HCT116 (cell line): ENCODE measurements around the gene SCN3A. TPM values are rescaled to one million over a fixed set of nuclear protein-coding genes. Genes with fewer than 3 reads are reported as not detected.

ENCODE experiments used
- ATAC-seq: fragments of 200-7000 bp; cut with Tn5 transposase; 2 replicates; pipeline ENCODE4 v1.9.1; 2020; ENCODE audit warnings: mild to moderate bottlenecking, moderate library complexity
- BruUV-seq: library from RNA; stranded (reverse); fragments of 400-500 nt; replicated peaks from 2 replicates; lab custom pipeline; 2021; lab: Mats Ljungman, UMichigan
- CTCF ChIA-PET: fragments of 300-600 bp; sonication (Branson Sonifier 250); formaldehyde crosslinking; loops from one replicate; lab custom pipeline; 2021; ENCODE audit warnings: antibody characterized with exemption; lab: Charles Lee
- POLR2A ChIA-PET: fragments of 300-600, 350-600 bp; sonication (Branson Sonifier 250); formaldehyde crosslinking; loops from one replicate; lab custom pipeline; 2021; ENCODE audit warnings: antibody characterized with exemption; lab: Charles Lee
- RAD21 ChIA-PET, 2 experiments: fragments of 300-600 bp; sonication (Branson Sonifier 250); formaldehyde crosslinking; loops; one replicate each; lab custom pipeline; 2023; ENCODE audit warnings: low total read pairs in 2 of 2; ENCODE audit not compliant: uncharacterized antibody in 2 of 2, unreplicated experiment in 2 of 2, low non-redundant PET in 1 of 2; lab: Charles Lee
- DNase-seq: peaks from one replicate; pipeline ENCODE4 v3.0.0-alpha.2; 2010; ENCODE audit warnings: low read depth, low spot score
- H2AFZ ChIP-seq: fragments of 200-600 bp; shearing (Covaris generic), sonication (generic); 2 replicates; pipeline ENCODE4 v1.6.1; 2017; ENCODE audit warnings: low read depth, mixed run types, mixed read lengths, antibody characterized with exemption, low read length; ENCODE audit not compliant: poor library complexity, severe bottlenecking
- H3K27ac ChIP-seq: 2 replicates; pipeline ENCODE4 v1.5.1; 2012; ENCODE audit warnings: low read depth, low read length
- H3K27me3 ChIP-seq: fragments of 200-600 bp; sonication (generic); 2 replicates; pipeline ENCODE4 v1.6.1; 2016; ENCODE audit warnings: mixed run types, low read length, mixed read lengths; ENCODE audit not compliant: insufficient read depth
- H3K36me3 ChIP-seq, 2 experiments: fragments of 200-500 bp in 1 of 2; fragments of 200-600 bp in 1 of 2; sonication (Bioruptor generic) in 1 of 2; sonication (generic) in 1 of 2; 2 replicates each; pipeline versions ENCODE4 v1.5.1 to v1.6.1; 2014 to 2016; ENCODE audit warnings: low read length in 2 of 2, inconsistent platforms in 1 of 2, mixed read lengths in 1 of 2, mixed run types in 1 of 2; ENCODE audit not compliant: insufficient read depth in 2 of 2, control insufficient read depth in 1 of 2
- H3K4me1 ChIP-seq, 2 experiments: fragments of 200-600 bp in 1 of 2; sonication (generic) in 1 of 2; 2 replicates each; pipeline versions ENCODE4 v1.5.1 to v1.6.1; 2012 to 2017; ENCODE audit warnings: low read length in 2 of 2, inconsistent platforms in 1 of 2, mild to moderate bottlenecking in 1 of 2, mixed read lengths in 1 of 2, mixed run types in 1 of 2, moderate library complexity in 1 of 2; ENCODE audit not compliant: insufficient read depth in 2 of 2, control insufficient read depth in 1 of 2
- H3K4me2 ChIP-seq: fragments of 200-600 bp; sonication (generic); 2 replicates; pipeline ENCODE4 v1.6.1; 2017; ENCODE audit warnings: mixed run types, low read length, mixed read lengths
- H3K4me3 ChIP-seq, 2 experiments: fragments of 200-600 bp in 1 of 2; sonication (generic) in 1 of 2; replicated peaks in 1 of 2; 2 replicates each; pipeline ENCODE4 v1.5.1; 2011 to 2016; ENCODE audit warnings: low read length in 2 of 2, control low read depth in 1 of 2, low read depth in 1 of 2, mild to moderate bottlenecking in 1 of 2, mixed read lengths in 1 of 2, mixed run types in 1 of 2
- H3K79me2 ChIP-seq: fragments of 200-600 bp; sonication (generic); 2 replicates; pipeline ENCODE4 v1.6.1; 2017; ENCODE audit warnings: mild to moderate bottlenecking, mixed run types, low read length, moderate library complexity, mixed read lengths; ENCODE audit not compliant: insufficient read depth
- H3K9ac ChIP-seq: fragments of 200-600 bp; sonication (generic); 2 replicates; pipeline ENCODE4 v1.6.1; 2016; ENCODE audit warnings: low read length, mixed read lengths
- H3K9me2 ChIP-seq: fragments of 200-600 bp; sonication (generic), shearing (Covaris generic); 2 replicates; pipeline ENCODE4 v1.6.1; 2017; ENCODE audit warnings: mixed run types, mild to moderate bottlenecking, moderate library complexity; ENCODE audit not compliant: insufficient read depth
- H3K9me3 ChIP-seq, 2 experiments: fragments of 200-500 bp in 1 of 2; fragments of 200-600 bp in 1 of 2; sonication (Bioruptor generic) in 1 of 2; sonication (generic) in 1 of 2; 2 replicates each; pipeline ENCODE4 v1.6.1; 2014 to 2017; ENCODE audit warnings: low read length in 2 of 2, mixed read lengths in 2 of 2, inconsistent platforms in 1 of 2, low read depth in 1 of 2, mild to moderate bottlenecking in 1 of 2, mixed run types in 1 of 2, moderate library complexity in 1 of 2; ENCODE audit not compliant: control insufficient read depth in 1 of 2, insufficient read depth in 1 of 2
- H4K20me1 ChIP-seq: fragments of 200-600 bp; sonication (generic), shearing (Covaris generic); 2 replicates; pipeline ENCODE4 v1.6.1; 2017; ENCODE audit warnings: mixed run types, mild to moderate bottlenecking, moderate library complexity; ENCODE audit not compliant: insufficient read depth
- EGR1 ChIP-seq: IDR thresholded peaks from 2 replicates; pipeline ENCODE4 v1.6.1; 2012; ENCODE audit warnings: low read depth
- ELF1 ChIP-seq: IDR thresholded peaks from 2 replicates; pipeline ENCODE4 v1.6.1; 2012; ENCODE audit warnings: low read depth, borderline replicate concordance
- FOSL1 ChIP-seq: IDR thresholded peaks from 2 replicates; pipeline ENCODE4 v1.6.1; 2012; ENCODE audit warnings: low read depth
- JUND ChIP-seq: IDR thresholded peaks from 2 replicates; pipeline ENCODE4 v1.6.1; 2012
- POLR2A ChIP-seq: IDR thresholded peaks from 2 replicates; pipeline ENCODE4 v1.7.0; 2011; ENCODE audit warnings: borderline replicate concordance; ENCODE audit not compliant: insufficient read depth, insufficient read length; ENCODE audit errors: extremely low read depth
- POLR2AphosphoS5 ChIP-seq: IDR thresholded peaks from 2 replicates; pipeline ENCODE4 v1.6.1; 2011; ENCODE audit warnings: mild to moderate bottlenecking, low read depth, low read length, moderate library complexity
- SRF ChIP-seq: IDR thresholded peaks from 2 replicates; pipeline ENCODE4 v1.6.1; 2012; ENCODE audit warnings: low read depth
- TCF7L2 ChIP-seq: IDR thresholded peaks from 2 replicates; pipeline ENCODE4 v1.7.0; 2011; ENCODE audit warnings: borderline replicate concordance, inconsistent platforms; ENCODE audit not compliant: insufficient read depth, insufficient read length; ENCODE audit errors: extremely low read depth
- YY1 ChIP-seq: IDR thresholded peaks from 2 replicates; pipeline ENCODE4 v1.6.1; 2011; ENCODE audit warnings: low read length, low read depth, moderate library complexity, mild to moderate bottlenecking; ENCODE audit not compliant: insufficient replicate concordance; ENCODE audit errors: extremely low read depth
- ZNF274 ChIP-seq: fragments of 200-500 bp; sonication (Bioruptor generic); IDR thresholded peaks from 2 replicates; pipeline ENCODE4 v1.6.1; 2014; ENCODE audit warnings: mild to moderate bottlenecking, low read depth, low read length, inconsistent platforms
- intact Hi-C: fragments of 100-400 bp; cut with micrococcal nuclease; formaldehyde crosslinking; loops from 2 replicates; pipeline ENCODE4 v1.10.0; 2022
- total RNA-seq: library from RNA; stranded (reverse); gene quantifications from one replicate; pipeline ENCODE4 v1.2.1, GENCODE V29; 2021; ENCODE audit not compliant: unreplicated experiment
- TF ChIP-seq, protein P1 (sequence below), 3 experiments: fragments of 200-600 bp in 1 of 3; sonication (generic) in 1 of 3; IDR thresholded peaks in 2 of 3; conservative IDR thresholded peaks in 1 of 3; 2 replicates each; pipeline ENCODE4 v1.5.1; 2012 to 2017; ENCODE audit warnings: low read depth in 2 of 3, low read length in 2 of 3, antibody characterized with exemption in 1 of 3, borderline replicate concordance in 1 of 3, control low read depth in 1 of 3, mild to moderate bottlenecking in 1 of 3, mixed read lengths in 1 of 3, mixed run types in 1 of 3, moderate library complexity in 1 of 3; ENCODE audit not compliant: insufficient read depth in 1 of 3
- TF ChIP-seq, protein P2 (sequence below): IDR thresholded peaks from 2 replicates; pipeline ENCODE4 v1.6.1; 2012
- TF ChIP-seq, protein P3 (sequence below): IDR thresholded peaks from 2 replicates; pipeline ENCODE4 v1.6.1; 2011; ENCODE audit warnings: mild to moderate bottlenecking, low read length, moderate library complexity; ENCODE audit not compliant: insufficient replicate concordance; ENCODE audit errors: extremely low read depth

The SCN3A gene
- total RNA-seq, 1 experiment from 2014 or later, result not detected

DNA sequence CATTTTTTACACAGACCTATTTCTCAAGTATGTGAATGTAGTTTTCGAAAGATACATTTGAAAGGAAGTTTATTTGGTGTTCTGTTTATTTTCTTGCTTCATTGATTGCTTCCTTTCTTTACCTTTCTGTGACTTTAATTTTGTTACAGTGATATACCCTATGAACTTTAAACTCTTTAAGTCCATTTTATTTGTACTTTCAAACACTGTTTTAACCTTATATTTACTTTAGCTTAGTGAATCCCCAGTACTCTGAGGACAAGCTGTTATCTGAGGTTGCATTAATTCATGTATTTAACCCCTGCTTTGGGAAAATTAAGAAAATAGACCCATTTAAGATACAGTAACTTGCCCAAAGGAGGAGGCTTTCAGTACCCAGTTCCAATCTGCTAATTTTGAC is 93.5 kb downstream of the SCN3A start (continued):
- TF ChIP-seq, protein P1, sequence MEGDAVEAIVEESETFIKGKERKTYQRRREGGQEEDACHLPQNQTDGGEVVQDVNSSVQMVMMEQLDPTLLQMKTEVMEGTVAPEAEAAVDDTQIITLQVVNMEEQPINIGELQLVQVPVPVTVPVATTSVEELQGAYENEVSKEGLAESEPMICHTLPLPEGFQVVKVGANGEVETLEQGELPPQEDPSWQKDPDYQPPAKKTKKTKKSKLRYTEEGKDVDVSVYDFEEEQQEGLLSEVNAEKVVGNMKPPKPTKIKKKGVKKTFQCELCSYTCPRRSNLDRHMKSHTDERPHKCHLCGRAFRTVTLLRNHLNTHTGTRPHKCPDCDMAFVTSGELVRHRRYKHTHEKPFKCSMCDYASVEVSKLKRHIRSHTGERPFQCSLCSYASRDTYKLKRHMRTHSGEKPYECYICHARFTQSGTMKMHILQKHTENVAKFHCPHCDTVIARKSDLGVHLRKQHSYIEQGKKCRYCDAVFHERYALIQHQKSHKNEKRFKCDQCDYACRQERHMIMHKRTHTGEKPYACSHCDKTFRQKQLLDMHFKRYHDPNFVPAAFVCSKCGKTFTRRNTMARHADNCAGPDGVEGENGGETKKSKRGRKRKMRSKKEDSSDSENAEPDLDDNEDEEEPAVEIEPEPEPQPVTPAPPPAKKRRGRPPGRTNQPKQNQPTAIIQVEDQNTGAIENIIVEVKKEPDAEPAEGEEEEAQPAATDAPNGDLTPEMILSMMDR (IDR thresholded peaks at IDR 0.05 in 2 of 3, conservative IDR thresholded peaks at IDR 0.05 in 1 of 3; ENCODE audit: borderline replicate concordance in 1 of 3, insufficient read depth in 1 of 3, low read depth in 2 of 3, low read length in 2 of 3), result no peak
- TF ChIP-seq FOSL1, result no peak
- TF ChIP-seq JUND, result no peak
- TF ChIP-seq, protein P2, sequence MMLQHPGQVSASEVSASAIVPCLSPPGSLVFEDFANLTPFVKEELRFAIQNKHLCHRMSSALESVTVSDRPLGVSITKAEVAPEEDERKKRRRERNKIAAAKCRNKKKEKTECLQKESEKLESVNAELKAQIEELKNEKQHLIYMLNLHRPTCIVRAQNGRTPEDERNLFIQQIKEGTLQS, result no peak
- TF ChIP-seq ZNF274, result no peak
- TF ChIP-seq ELF1, result no peak

DNA sequence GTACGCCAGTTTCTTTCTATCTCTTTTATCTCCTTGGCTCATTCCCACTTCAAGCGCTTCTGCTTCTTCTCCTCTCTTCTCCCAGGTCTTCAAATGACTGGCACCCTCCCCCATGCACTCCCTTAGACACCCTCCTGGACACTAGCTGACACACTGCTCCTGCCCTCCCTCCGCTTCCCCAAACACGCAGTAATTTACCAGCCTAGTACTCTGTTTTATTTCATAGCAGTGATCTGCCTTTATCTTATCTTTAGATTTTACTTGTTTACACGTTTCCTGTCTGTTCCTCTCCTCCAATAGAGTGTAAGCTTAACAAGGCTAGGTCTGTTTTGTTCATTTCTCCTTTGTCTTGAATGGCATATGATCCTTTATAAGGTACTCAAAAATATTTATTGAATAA is 93.9 kb downstream of the SCN3A start:
- RAD21 ChIA-PET, result no interaction called here
- H2AFZ ChIP-seq, result no peak overlapping the region
- TF ChIP-seq TCF7L2, result no peak
- no peak for TF ChIP-seq POLR2A
- TF ChIP-seq, protein P2, result no peak
- TF ChIP-seq POLR2AphosphoS5, result no peak
- TF ChIP-seq SRF, result no peak
- TF ChIP-seq YY1, result no peak
- TF ChIP-seq, protein P3, sequence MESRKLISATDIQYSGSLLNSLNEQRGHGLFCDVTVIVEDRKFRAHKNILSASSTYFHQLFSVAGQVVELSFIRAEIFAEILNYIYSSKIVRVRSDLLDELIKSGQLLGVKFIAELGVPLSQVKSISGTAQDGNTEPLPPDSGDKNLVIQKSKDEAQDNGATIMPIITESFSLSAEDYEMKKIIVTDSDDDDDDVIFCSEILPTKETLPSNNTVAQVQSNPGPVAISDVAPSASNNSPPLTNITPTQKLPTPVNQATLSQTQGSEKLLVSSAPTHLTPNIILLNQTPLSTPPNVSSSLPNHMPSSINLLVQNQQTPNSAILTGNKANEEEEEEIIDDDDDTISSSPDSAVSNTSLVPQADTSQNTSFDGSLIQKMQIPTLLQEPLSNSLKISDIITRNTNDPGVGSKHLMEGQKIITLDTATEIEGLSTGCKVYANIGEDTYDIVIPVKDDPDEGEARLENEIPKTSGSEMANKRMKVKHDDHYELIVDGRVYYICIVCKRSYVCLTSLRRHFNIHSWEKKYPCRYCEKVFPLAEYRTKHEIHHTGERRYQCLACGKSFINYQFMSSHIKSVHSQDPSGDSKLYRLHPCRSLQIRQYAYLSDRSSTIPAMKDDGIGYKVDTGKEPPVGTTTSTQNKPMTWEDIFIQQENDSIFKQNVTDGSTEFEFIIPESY, result no peak
- TF ChIP-seq EGR1, result no peak
- TF ChIP-seq, all 23 proteins: peak for 0
- H3K36me3 ChIP-seq, result no peaks in the 10 kb centered on the region
- no peak overlapping the region for H3K9ac ChIP-seq
- H3K4me3 ChIP-seq, result no peak overlapping the region
- no peaks in the 10 kb centered on the region for H3K4me1 ChIP-seq
- H3K4me2 ChIP-seq, result no peak overlapping the region
- ATAC-seq (no peak), DNase-seq (no peak)
- no TSS peak for BruUV-seq
- H3K79me2 ChIP-seq, result no peaks in the 10 kb centered on the region
- peaks cover 63% of the 10 kb centered on the region for H3K27me3 ChIP-seq
- H3K27ac ChIP-seq, result no peak overlapping the region
- CTCF ChIA-PET, result no interaction called here
- POLR2A ChIA-PET, result no interaction called here
- no peaks in the 10 kb centered on the region for H3K9me3 ChIP-seq
- intact Hi-C loops, result no loop called here
- H4K20me1 ChIP-seq, result no peaks in the 10 kb centered on the region
- no peaks in the 10 kb centered on the region for H3K9me2 ChIP-seq
